GM19193 (cell line): Measurements from ENCODE around the gene PAM16.

Experiments
- POLR2A ChIP-seq: IDR thresholded peaks from 4 replicates; pipeline ENCODE4 v1.6.1; 2011; ENCODE audit not compliant: insufficient read depth, insufficient read length; ENCODE audit errors: extremely low read depth

The PAM16 gene

GRCh38 chr16:4323845-4324488, 27.2 kb downstream of the PAM16 start:
- no peak for TF ChIP-seq POLR2A

GRCh38 chr16:4323071-4323844, 27.9 kb downstream of the PAM16 start:
- TF ChIP-seq POLR2A = no peak

- TF ChIP-seq POLR2A = no peak
Observed at GRCh38 chr16:4322121-4323052, 28.7 kb downstream of the PAM16 start.

GRCh38 chr16:4321286-4322120, 29.6 kb downstream of the PAM16 start:
- TF ChIP-seq POLR2A = no peak

- TF ChIP-seq POLR2A = no peak
Observed at GRCh38 chr16:4320571-4321137, 30.5 kb downstream of the PAM16 start.

GRCh38 chr16:4319454-4320421, 31.4 kb downstream of the PAM16 start:
- no peak for TF ChIP-seq POLR2A

GRCh38 chr16:4318967-4319366, 32.2 kb downstream of the PAM16 start:
- TF ChIP-seq POLR2A = no peak

GRCh38 chr16:4318451-4318910, 32.6 kb downstream of the PAM16 start:
- TF ChIP-seq POLR2A = no peak

- no peak for TF ChIP-seq POLR2A
Observed at GRCh38 chr16:4317532-4318450, 33.3 kb downstream of the PAM16 start.

- TF ChIP-seq POLR2A = no peak
Observed at GRCh38 chr16:4316864-4317531, 34.1 kb downstream of the PAM16 start.

- TF ChIP-seq POLR2A = no peak
Observed at GRCh38 chr16:4316108-4316863, 34.8 kb downstream of the PAM16 start.
